Measurements from ENCODE around the gene HOXB6.

Gene HOXB6

GRCh38 chr17:48555258-48556228 is 49.2 kb downstream of the HOXB6 start:
- TF ChIP-seq ZNF70 (CRISPR knock-in tag; IDR thresholded peaks at IDR 0.05) (no peak), TOX (CRISPR knock-in tag; IDR thresholded peaks at IDR 0.05; ENCODE audit: borderline replicate concordance) (no peak), GLIS3 (CRISPR knock-in tag; IDR thresholded peaks at IDR 0.05) (no peak), ZFP30 (CRISPR knock-in tag; IDR thresholded peaks at IDR 0.05) (no peak), ZC3H10 (CRISPR knock-in tag; IDR thresholded peaks at IDR 0.05) (no peak), TCF4 (CRISPR knock-in tag; IDR thresholded peaks at IDR 0.05; ENCODE audit: borderline replicate concordance) (no peak), OSR1 (CRISPR knock-in tag; IDR thresholded peaks at IDR 0.05) (no peak), ZNF8 (CRISPR knock-in tag; IDR thresholded peaks at IDR 0.05) (no peak), ARNTL (CRISPR knock-in tag; IDR thresholded peaks at IDR 0.05; ENCODE audit: borderline replicate concordance, low read depth) (no peak), ZNF565 (CRISPR knock-in tag; conservative IDR thresholded peaks at IDR 0.05; ENCODE audit: low read depth) (no peak), ZFP3 (CRISPR knock-in tag; IDR thresholded peaks at IDR 0.05) (no peak), ISL1 (CRISPR knock-in tag; IDR thresholded peaks at IDR 0.05) (no peak), CREB5 (CRISPR knock-in tag; IDR thresholded peaks at IDR 0.05; ENCODE audit: low read depth) (no peak), PATZ1 (CRISPR knock-in tag; IDR thresholded peaks at IDR 0.05; ENCODE audit: borderline replicate concordance) (no peak), CSDC2 (CRISPR knock-in tag; IDR thresholded peaks at IDR 0.05) (no peak), TSHZ2 (CRISPR knock-in tag; IDR thresholded peaks at IDR 0.05) (no peak), SNAI2 (CRISPR knock-in tag; IDR thresholded peaks at IDR 0.05) (no peak), POU6F1 (CRISPR knock-in tag; IDR thresholded peaks at IDR 0.05; ENCODE audit: borderline replicate concordance, low read depth) (no peak)
- ATAC-seq = peak; percentile 15; the same call in 2 of the 3 replicates

GRCh38 chr17:48554412-48555257 is 50.2 kb downstream of the HOXB6 start:
- ATAC-seq = no peak
- TF ChIP-seq ZNF565 (CRISPR knock-in tag; conservative IDR thresholded peaks at IDR 0.05; ENCODE audit: low read depth) = no peak
- TF ChIP-seq OSR1 (CRISPR knock-in tag; IDR thresholded peaks at IDR 0.05) = no peak
- no peak for TF ChIP-seq ESRRG (CRISPR knock-in tag; IDR thresholded peaks at IDR 0.05)
- no peak for TF ChIP-seq SNAI2 (CRISPR knock-in tag; IDR thresholded peaks at IDR 0.05)
- no peak for TF ChIP-seq TSHZ2 (CRISPR knock-in tag; IDR thresholded peaks at IDR 0.05)
- no peak for TF ChIP-seq CREB5 (CRISPR knock-in tag; IDR thresholded peaks at IDR 0.05; ENCODE audit: low read depth)
- TF ChIP-seq POU6F1 (CRISPR knock-in tag; IDR thresholded peaks at IDR 0.05; ENCODE audit: borderline replicate concordance, low read depth) = no peak
- no peak for TF ChIP-seq PPARA (CRISPR knock-in tag; IDR thresholded peaks at IDR 0.05; ENCODE audit: borderline replicate concordance)
- TF ChIP-seq TCF4 (CRISPR knock-in tag; IDR thresholded peaks at IDR 0.05; ENCODE audit: borderline replicate concordance) = no peak
- no peak for TF ChIP-seq PATZ1 (CRISPR knock-in tag; IDR thresholded peaks at IDR 0.05; ENCODE audit: borderline replicate concordance)
- TF ChIP-seq GLIS3 (CRISPR knock-in tag; IDR thresholded peaks at IDR 0.05) = no peak

Data from SK-N-SH treated with all-trans-retinoic acid at 6 μM for 48 hours (cell line).